ENCODE measurements around the gene EDEM1. TPM values are rescaled to one million over a fixed set of nuclear protein-coding genes. Genes with fewer than 3 reads are reported as not detected.

EDEM1 gene
- total and polyA plus RNA-seq, 10 of the 15 experiments (the other 5 are each of a cell fraction or from before 2014, with no cell fraction given), result 18.9 to 138 (median 57.5) TPM

GRCh38 chr3:5160321-5160720 lies 27.2 kb upstream of the EDEM1 start (continued):
- TF ChIP-seq HSF1 (IDR thresholded peaks at IDR 0.05; ENCODE audit: low read depth, low read length) (no peak), WRNIP1 (IDR thresholded peaks at IDR 0.05; ENCODE audit: borderline replicate concordance, low read depth, low read length) (no peak)

GRCh38 chr3:5160940-5161858 lies 26.3 kb upstream of the EDEM1 start:
- H3K27me3 ChIP-seq (replicated peaks in 1 of 2; ENCODE audit: control insufficient read depth in 2 of 2, insufficient read depth in 2 of 2, low read length in 1 of 2), result no peaks in the 10 kb centered on the region
- ChIA-PET CTCF (interaction anchor here (0.6 to 2.7 kb wide), 3 partner anchors 10 to 832 kb away, joined by 3 to 7 read pairs (median 3); no protein-coding TSS in a partner anchor), SMC1A (ENCODE audit: uncharacterized antibody, unreplicated experiment) (interaction anchor here (0.8 to 4.4 kb wide), 12 partner anchors 7 to 36 kb away, joined by 3 to 30 read pairs (median 6); partner anchors contain the start of gene EDEM1), RAD21 (ENCODE audit: unreplicated experiment) (interaction anchor here (0.5 to 1.9 kb wide), 5 partner anchors 11 to 653 kb away, joined by 3 to 6 read pairs (median 3); no protein-coding TSS in a partner anchor), POLR2A (interaction anchor here (0.6 to 1.5 kb wide), 6 partner anchors 10 to 35 kb away, joined by 3 to 6 read pairs (median 4); no protein-coding TSS in a partner anchor)
- no peak for TF ChIP-seq ELK1 (IDR thresholded peaks at IDR 0.05; ENCODE audit: low read depth, low read length)
- TF ChIP-seq RELA (IDR thresholded peaks at IDR 0.05; ENCODE audit: borderline replicate concordance, partially characterized antibody), result no peak
- no peak for TF ChIP-seq CREB1 (IDR thresholded peaks at IDR 0.05; ENCODE audit: low read depth)
- no peak for TF ChIP-seq NR2C2 (IDR thresholded peaks at IDR 0.05; ENCODE audit: borderline replicate concordance, control insufficient read depth, insufficient read length, low read depth)
- TF ChIP-seq ZBTB4 (CRISPR knock-in tag; IDR thresholded peaks at IDR 0.05), result no peak
- intact Hi-C loops (cut with micrococcal nuclease; ENCODE audit: unreplicated experiment), result no loop called here
- H2AFZ ChIP-seq (ENCODE audit: control insufficient read depth, low read depth, low read length), result no peak overlapping the region
- ATAC-seq, result peak; percentile 43
- H3K4me2 ChIP-seq (ENCODE audit: control insufficient read depth, insufficient read depth), result 0 out of 2 replicates have a peak overlapping the region, but pooled peaks have one; percentile 12
- in situ Hi-C loops (cut with MboI), result no loop called here
- H3K27ac ChIP-seq (ENCODE audit: control insufficient read depth, insufficient read depth), result peak overlapping the region; percentile 23; the same call in 1 of the 2 replicates
- FAIRE-seq, result peak; percentile 59
- peaks cover 17% of the 10 kb centered on the region for H3K4me1 ChIP-seq (ENCODE audit: control insufficient read depth, insufficient read depth, low read length)
- no TSS peak for BruUV-seq (replicated peaks)
- H3K79me2 ChIP-seq (ENCODE audit: control insufficient read depth, insufficient read depth, low read length), result peaks cover 87% of the 10 kb centered on the region
- no peak overlapping the region for H3K9ac ChIP-seq (ENCODE audit: control insufficient read depth, insufficient read depth, low read length)
- no peaks in the 10 kb centered on the region for H4K20me1 ChIP-seq (ENCODE audit: control insufficient read depth, insufficient read depth)
- H3K9me3 ChIP-seq (replicated peaks; ENCODE audit: control insufficient read depth, insufficient read depth, low read length), result no peaks in the 10 kb centered on the region; the same call in 2 of the 3 replicates
- 86% methylated on average over 4 of the region's 4 CpGs for WGBS (ENCODE audit: insufficient coverage, insufficient replicate concordance, low lambda C conversion rate, missing lambda C conversion rate)
- H3K36me3 ChIP-seq (ENCODE audit: control insufficient read depth in 2 of 2, insufficient read depth in 2 of 2, low read length in 1 of 2), result no peaks in the 10 kb centered on the region
- H3K4me3 ChIP-seq, result no peak overlapping the region
- no peak for DNase-seq (ENCODE audit: low read depth, low spot score)

All from GM12878 (cell line).